ENCODE results near the gene ROBO1.
"Not testable (repeated sequence)": the region's sequence is repeated elsewhere in the genome, so short reads cannot be mapped to it uniquely, and the experiment has no call there.

ROBO1 gene

GRCh38 chr3:78901544-78901943 is 866.3 kb downstream of the ROBO1 start:
- Histone ChIP-seq H3K36me3 (ENCODE audit: control insufficient read depth, insufficient read depth, low read length) (no peaks in the 10 kb centered on the region), H3K27ac (ENCODE audit: low read depth, low read length) (no peak overlapping the region), H3K9ac (ENCODE audit: low read depth, low read length) (no peak overlapping the region)

GRCh38 chr3:78900880-78901279 is 866.9 kb downstream of the ROBO1 start:
- no peaks in the 10 kb centered on the region for H3K9me3 ChIP-seq (ENCODE audit: control insufficient read depth, insufficient read depth, low read length)
- no peaks in the 10 kb centered on the region for H3K27me3 ChIP-seq (ENCODE audit: control insufficient read depth, insufficient read depth, low read length)
- H3K36me3 ChIP-seq (ENCODE audit: control insufficient read depth, insufficient read depth, low read length) = no peaks in the 10 kb centered on the region

More at GRCh38 chr3:78901544-78901943, 866.3 kb downstream of the ROBO1 start:
- peaks cover 9% of the 10 kb centered on the region for H3K4me1 ChIP-seq (ENCODE audit: control insufficient read depth, insufficient read depth, low read length)
- no peaks in the 10 kb centered on the region for H3K9me3 ChIP-seq (ENCODE audit: control insufficient read depth, insufficient read depth, low read length)
- H3K27me3 ChIP-seq (ENCODE audit: control insufficient read depth, insufficient read depth, low read length) = no peaks in the 10 kb centered on the region
- H3K4me3 ChIP-seq (ENCODE audit: low read depth, low read length) = no peak overlapping the region

GRCh38 chr3:78900426-78900825 is 867.4 kb downstream of the ROBO1 start:
- Histone ChIP-seq H3K9ac (ENCODE audit: low read depth, low read length) (no peak overlapping the region), H3K27me3 (ENCODE audit: control insufficient read depth, insufficient read depth, low read length) (no peaks in the 10 kb centered on the region)

More at GRCh38 chr3:78900880-78901279, 866.9 kb downstream of the ROBO1 start:
- Histone ChIP-seq H3K9ac (ENCODE audit: low read depth, low read length) (no peak overlapping the region), H3K4me3 (ENCODE audit: low read depth, low read length) (no peak overlapping the region), H3K4me1 (ENCODE audit: control insufficient read depth, insufficient read depth, low read length) (peaks cover 8% of the 10 kb centered on the region), H3K27ac (ENCODE audit: low read depth, low read length) (no peak overlapping the region)

GRCh38 chr3:78895528-78895927 is 872.3 kb downstream of the ROBO1 start:
- Histone ChIP-seq H3K9me3 (ENCODE audit: control insufficient read depth, insufficient read depth, low read length) (no peaks in the 10 kb centered on the region), H3K4me1 (ENCODE audit: control insufficient read depth, insufficient read depth, low read length) (peaks cover 18% of the 10 kb centered on the region), H3K9ac (ENCODE audit: low read depth, low read length) (no peak overlapping the region), H3K27me3 (ENCODE audit: control insufficient read depth, insufficient read depth, low read length) (no peaks in the 10 kb centered on the region), H3K4me3 (ENCODE audit: low read depth, low read length) (no peak overlapping the region), H3K36me3 (ENCODE audit: control insufficient read depth, insufficient read depth, low read length) (no peaks in the 10 kb centered on the region), H3K27ac (ENCODE audit: low read depth, low read length) (no peak overlapping the region)

More at GRCh38 chr3:78900426-78900825, 867.4 kb downstream of the ROBO1 start:
- Histone ChIP-seq H3K4me3 (ENCODE audit: low read depth, low read length) (no peak overlapping the region), H3K9me3 (ENCODE audit: control insufficient read depth, insufficient read depth, low read length) (no peaks in the 10 kb centered on the region), H3K36me3 (ENCODE audit: control insufficient read depth, insufficient read depth, low read length) (no peaks in the 10 kb centered on the region), H3K27ac (ENCODE audit: low read depth, low read length) (no peak overlapping the region), H3K4me1 (ENCODE audit: control insufficient read depth, insufficient read depth, low read length) (peaks cover 8% of the 10 kb centered on the region)

GRCh38 chr3:78894787-78895186 is 873.0 kb downstream of the ROBO1 start:
- Histone ChIP-seq H3K27ac (ENCODE audit: low read depth, low read length) (no peak overlapping the region), H3K36me3 (ENCODE audit: control insufficient read depth, insufficient read depth, low read length) (no peaks in the 10 kb centered on the region), H3K9ac (ENCODE audit: low read depth, low read length) (no peak overlapping the region), H3K4me1 (ENCODE audit: control insufficient read depth, insufficient read depth, low read length) (peaks cover 18% of the 10 kb centered on the region), H3K9me3 (ENCODE audit: control insufficient read depth, insufficient read depth, low read length) (no peaks in the 10 kb centered on the region), H3K4me3 (ENCODE audit: low read depth, low read length) (no peak overlapping the region), H3K27me3 (ENCODE audit: control insufficient read depth, insufficient read depth, low read length) (no peaks in the 10 kb centered on the region)

- Histone ChIP-seq H3K4me1 (ENCODE audit: control insufficient read depth, insufficient read depth, low read length) (peaks cover 18% of the 10 kb centered on the region), H3K27me3 (ENCODE audit: control insufficient read depth, insufficient read depth, low read length) (no peaks in the 10 kb centered on the region), H3K36me3 (ENCODE audit: control insufficient read depth, insufficient read depth, low read length) (no peaks in the 10 kb centered on the region), H3K27ac (ENCODE audit: low read depth, low read length) (no peak overlapping the region), H3K9ac (ENCODE audit: low read depth, low read length) (no peak overlapping the region), H3K4me3 (ENCODE audit: low read depth, low read length) (no peak overlapping the region), H3K9me3 (ENCODE audit: control insufficient read depth, insufficient read depth, low read length) (no peaks in the 10 kb centered on the region)
Measured at GRCh38 chr3:78893161-78893560, 874.6 kb downstream of the ROBO1 start.

- Histone ChIP-seq H3K27ac (ENCODE audit: low read depth, low read length) (no peak overlapping the region), H3K4me1 (ENCODE audit: control insufficient read depth, insufficient read depth, low read length) (peaks cover 4% of the 10 kb centered on the region; the same call in 1 of the 2 replicates), H3K4me3 (ENCODE audit: low read depth, low read length) (no peak overlapping the region), H3K36me3 (ENCODE audit: control insufficient read depth, insufficient read depth, low read length) (no peaks in the 10 kb centered on the region), H3K27me3 (ENCODE audit: control insufficient read depth, insufficient read depth, low read length) (no peaks in the 10 kb centered on the region), H3K9ac (ENCODE audit: low read depth, low read length) (no peak overlapping the region), H3K9me3 (ENCODE audit: control insufficient read depth, insufficient read depth, low read length) (no peaks in the 10 kb centered on the region)
Measured at GRCh38 chr3:78889348-78889747, 878.5 kb downstream of the ROBO1 start.

GRCh38 chr3:78888635-78889034 is 879.2 kb downstream of the ROBO1 start:
- no peak overlapping the region for H3K27ac ChIP-seq (ENCODE audit: low read depth, low read length)
- no peaks in the 10 kb centered on the region for H3K36me3 ChIP-seq (ENCODE audit: control insufficient read depth, insufficient read depth, low read length)
- 0 out of 2 replicates have a peak, but pooled peaks cover 4% of the 10 kb centered on the region for H3K4me1 ChIP-seq (ENCODE audit: control insufficient read depth, insufficient read depth, low read length)
- no peak overlapping the region for H3K4me3 ChIP-seq (ENCODE audit: low read depth, low read length)
- no peak overlapping the region for H3K9ac ChIP-seq (ENCODE audit: low read depth, low read length)
- H3K9me3 ChIP-seq (ENCODE audit: control insufficient read depth, insufficient read depth, low read length) = no peaks in the 10 kb centered on the region
- H3K27me3 ChIP-seq (ENCODE audit: control insufficient read depth, insufficient read depth, low read length) = no peaks in the 10 kb centered on the region

- H3K27me3 ChIP-seq (ENCODE audit: control insufficient read depth, insufficient read depth, low read length) = no peaks in the 10 kb centered on the region
- H3K4me1 ChIP-seq (ENCODE audit: control insufficient read depth, insufficient read depth, low read length) = 0 out of 2 replicates have a peak, but pooled peaks cover 4% of the 10 kb centered on the region
- no peak overlapping the region for H3K4me3 ChIP-seq (ENCODE audit: low read depth, low read length)
- H3K9me3 ChIP-seq (ENCODE audit: control insufficient read depth, insufficient read depth, low read length) = no peaks in the 10 kb centered on the region
- H3K36me3 ChIP-seq (ENCODE audit: control insufficient read depth, insufficient read depth, low read length) = no peaks in the 10 kb centered on the region
- H3K27ac ChIP-seq (ENCODE audit: low read depth, low read length) = no peak overlapping the region
- H3K9ac ChIP-seq (ENCODE audit: low read depth, low read length) = no peak overlapping the region
Measured at GRCh38 chr3:78887547-78888011, 880.2 kb downstream of the ROBO1 start.

- no peak overlapping the region for H3K4me3 ChIP-seq (ENCODE audit: low read depth, low read length)
- no peaks in the 10 kb centered on the region for H3K27me3 ChIP-seq (ENCODE audit: control insufficient read depth, insufficient read depth, low read length)
- no peak overlapping the region for H3K9ac ChIP-seq (ENCODE audit: low read depth, low read length)
- 0 out of 2 replicates have a peak, but pooled peaks cover 4% of the 10 kb centered on the region for H3K4me1 ChIP-seq (ENCODE audit: control insufficient read depth, insufficient read depth, low read length)
- no peaks in the 10 kb centered on the region for H3K9me3 ChIP-seq (ENCODE audit: control insufficient read depth, insufficient read depth, low read length)
- no peaks in the 10 kb centered on the region for H3K36me3 ChIP-seq (ENCODE audit: control insufficient read depth, insufficient read depth, low read length)
- no peak overlapping the region for H3K27ac ChIP-seq (ENCODE audit: low read depth, low read length)
Measured at GRCh38 chr3:78887029-78887428, 880.8 kb downstream of the ROBO1 start.

GRCh38 chr3:78884567-78884966 is 883.2 kb downstream of the ROBO1 start:
- not testable (repeated sequence) for H3K9me3 ChIP-seq (ENCODE audit: control insufficient read depth, insufficient read depth, low read length); H3K27me3 ChIP-seq (ENCODE audit: control insufficient read depth, insufficient read depth, low read length); H3K4me3 ChIP-seq (ENCODE audit: low read depth, low read length); H3K36me3 ChIP-seq (ENCODE audit: control insufficient read depth, insufficient read depth, low read length); H3K27ac ChIP-seq (ENCODE audit: low read depth, low read length); H3K9ac ChIP-seq (ENCODE audit: low read depth, low read length)
- H3K4me1 ChIP-seq (ENCODE audit: control insufficient read depth, insufficient read depth, low read length) = peaks cover 24% of the 10 kb centered on the region
